ENCODE measurements around the gene MBD3.

DNA sequence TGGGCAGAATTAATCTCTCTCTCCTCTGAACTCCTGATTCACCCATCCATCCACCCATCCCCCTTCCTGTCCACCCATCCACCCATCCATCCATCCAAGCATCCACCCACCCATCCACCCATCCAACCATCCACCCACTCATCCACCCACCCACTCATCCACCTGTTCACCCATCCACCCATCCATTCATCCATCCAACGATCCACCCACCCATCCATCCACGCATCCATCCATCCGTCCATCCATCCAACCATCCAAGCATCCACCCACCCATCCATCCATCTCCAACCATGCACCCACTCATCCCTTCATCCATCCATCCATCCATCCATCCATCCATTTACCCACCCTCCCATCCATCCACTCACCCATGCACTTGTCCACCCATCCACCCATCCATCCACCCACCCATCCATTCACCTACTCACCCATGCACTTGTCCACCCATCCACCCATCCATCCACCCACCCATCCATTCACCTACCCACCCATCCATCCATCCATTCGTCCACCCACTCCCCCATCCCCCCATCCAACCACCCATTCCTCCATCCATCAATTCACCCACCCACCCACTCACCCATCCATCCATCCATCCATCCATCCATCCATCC is 43.2 kb downstream of the MBD3 start:
- TF ChIP-seq, protein P1, sequence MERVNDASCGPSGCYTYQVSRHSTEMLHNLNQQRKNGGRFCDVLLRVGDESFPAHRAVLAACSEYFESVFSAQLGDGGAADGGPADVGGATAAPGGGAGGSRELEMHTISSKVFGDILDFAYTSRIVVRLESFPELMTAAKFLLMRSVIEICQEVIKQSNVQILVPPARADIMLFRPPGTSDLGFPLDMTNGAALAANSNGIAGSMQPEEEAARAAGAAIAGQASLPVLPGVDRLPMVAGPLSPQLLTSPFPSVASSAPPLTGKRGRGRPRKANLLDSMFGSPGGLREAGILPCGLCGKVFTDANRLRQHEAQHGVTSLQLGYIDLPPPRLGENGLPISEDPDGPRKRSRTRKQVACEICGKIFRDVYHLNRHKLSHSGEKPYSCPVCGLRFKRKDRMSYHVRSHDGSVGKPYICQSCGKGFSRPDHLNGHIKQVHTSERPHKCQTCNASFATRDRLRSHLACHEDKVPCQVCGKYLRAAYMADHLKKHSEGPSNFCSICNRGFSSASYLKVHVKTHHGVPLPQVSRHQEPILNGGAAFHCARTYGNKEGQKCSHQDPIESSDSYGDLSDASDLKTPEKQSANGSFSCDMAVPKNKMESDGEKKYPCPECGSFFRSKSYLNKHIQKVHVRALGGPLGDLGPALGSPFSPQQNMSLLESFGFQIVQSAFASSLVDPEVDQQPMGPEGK (CRISPR knock-in tag; IDR thresholded peaks at IDR 0.05; ENCODE audit: borderline replicate concordance) = no peak
- TF ChIP-seq ZFP30 (CRISPR knock-in tag; IDR thresholded peaks at IDR 0.05) (no peak), ARNTL (CRISPR knock-in tag; IDR thresholded peaks at IDR 0.05; ENCODE audit: borderline replicate concordance, low read depth) (no peak), PPARA (CRISPR knock-in tag; IDR thresholded peaks at IDR 0.05; ENCODE audit: borderline replicate concordance) (no peak)
- TF ChIP-seq, protein P2, sequence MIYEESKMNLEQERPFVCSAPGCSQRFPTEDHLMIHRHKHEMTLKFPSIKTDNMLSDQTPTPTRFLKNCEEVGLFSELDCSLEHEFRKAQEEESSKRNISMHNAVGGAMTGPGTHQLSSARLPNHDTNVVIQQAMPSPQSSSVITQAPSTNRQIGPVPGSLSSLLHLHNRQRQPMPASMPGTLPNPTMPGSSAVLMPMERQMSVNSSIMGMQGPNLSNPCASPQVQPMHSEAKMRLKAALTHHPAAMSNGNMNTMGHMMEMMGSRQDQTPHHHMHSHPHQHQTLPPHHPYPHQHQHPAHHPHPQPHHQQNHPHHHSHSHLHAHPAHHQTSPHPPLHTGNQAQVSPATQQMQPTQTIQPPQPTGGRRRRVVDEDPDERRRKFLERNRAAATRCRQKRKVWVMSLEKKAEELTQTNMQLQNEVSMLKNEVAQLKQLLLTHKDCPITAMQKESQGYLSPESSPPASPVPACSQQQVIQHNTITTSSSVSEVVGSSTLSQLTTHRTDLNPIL (CRISPR knock-in tag; IDR thresholded peaks at IDR 0.05; ENCODE audit: low read depth) = no peak
- TF ChIP-seq, protein P3, sequence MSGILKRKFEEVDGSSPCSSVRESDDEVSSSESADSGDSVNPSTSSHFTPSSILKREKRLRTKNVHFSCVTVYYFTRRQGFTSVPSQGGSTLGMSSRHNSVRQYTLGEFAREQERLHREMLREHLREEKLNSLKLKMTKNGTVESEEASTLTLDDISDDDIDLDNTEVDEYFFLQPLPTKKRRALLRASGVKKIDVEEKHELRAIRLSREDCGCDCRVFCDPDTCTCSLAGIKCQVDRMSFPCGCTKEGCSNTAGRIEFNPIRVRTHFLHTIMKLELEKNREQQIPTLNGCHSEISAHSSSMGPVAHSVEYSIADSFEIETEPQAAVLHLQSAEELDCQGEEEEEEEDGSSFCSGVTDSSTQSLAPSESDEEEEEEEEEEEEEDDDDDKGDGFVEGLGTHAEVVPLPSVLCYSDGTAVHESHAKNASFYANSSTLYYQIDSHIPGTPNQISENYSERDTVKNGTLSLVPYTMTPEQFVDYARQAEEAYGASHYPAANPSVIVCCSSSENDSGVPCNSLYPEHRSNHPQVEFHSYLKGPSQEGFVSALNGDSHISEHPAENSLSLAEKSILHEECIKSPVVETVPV (CRISPR knock-in tag; IDR thresholded peaks at IDR 0.05) = no peak
